AG09309 (cell line): ENCODE measurements around the gene PHLDB2.

Experiments
- DNase-seq: peaks from one replicate; pipeline ENCODE4 v3.0.0-alpha.2; 2010; ENCODE audit warnings: low read depth
- H3K4me3 ChIP-seq: 2 replicates; pipeline ENCODE4 v1.5.1; 2011; ENCODE audit warnings: mild to moderate bottlenecking, low read depth, low read length, moderate library complexity; ENCODE audit not compliant: control insufficient read depth
- TF ChIP-seq, protein P1 (sequence below): IDR thresholded peaks from 2 replicates; pipeline ENCODE4 v1.5.1; 2011; ENCODE audit warnings: mild to moderate bottlenecking, low read depth, low read length, inconsistent platforms; ENCODE audit not compliant: insufficient read depth, control insufficient read depth; ENCODE audit errors: missing control alignments

Gene PHLDB2

DNA sequence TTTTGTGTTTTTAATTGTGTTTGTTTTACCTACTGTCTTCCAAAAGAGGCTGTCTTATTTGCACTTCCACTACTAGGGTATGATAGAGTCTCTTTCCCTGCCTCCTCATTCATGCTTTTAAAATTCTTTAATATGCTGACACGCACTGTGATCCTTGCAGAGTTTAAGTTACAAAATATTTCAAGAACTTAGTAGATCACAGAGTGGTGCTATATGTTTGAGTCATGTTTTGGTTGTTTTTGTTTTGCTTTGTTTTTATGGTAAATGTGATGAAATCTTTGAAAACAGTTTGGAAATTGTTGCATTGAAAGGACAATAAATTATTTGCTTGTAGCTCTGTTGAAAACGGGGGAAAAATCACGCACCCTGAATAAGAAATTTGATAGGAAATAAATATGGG, 113.8 kb downstream of the PHLDB2 start:
- DNase-seq, result no peak
- TF ChIP-seq, protein P1, sequence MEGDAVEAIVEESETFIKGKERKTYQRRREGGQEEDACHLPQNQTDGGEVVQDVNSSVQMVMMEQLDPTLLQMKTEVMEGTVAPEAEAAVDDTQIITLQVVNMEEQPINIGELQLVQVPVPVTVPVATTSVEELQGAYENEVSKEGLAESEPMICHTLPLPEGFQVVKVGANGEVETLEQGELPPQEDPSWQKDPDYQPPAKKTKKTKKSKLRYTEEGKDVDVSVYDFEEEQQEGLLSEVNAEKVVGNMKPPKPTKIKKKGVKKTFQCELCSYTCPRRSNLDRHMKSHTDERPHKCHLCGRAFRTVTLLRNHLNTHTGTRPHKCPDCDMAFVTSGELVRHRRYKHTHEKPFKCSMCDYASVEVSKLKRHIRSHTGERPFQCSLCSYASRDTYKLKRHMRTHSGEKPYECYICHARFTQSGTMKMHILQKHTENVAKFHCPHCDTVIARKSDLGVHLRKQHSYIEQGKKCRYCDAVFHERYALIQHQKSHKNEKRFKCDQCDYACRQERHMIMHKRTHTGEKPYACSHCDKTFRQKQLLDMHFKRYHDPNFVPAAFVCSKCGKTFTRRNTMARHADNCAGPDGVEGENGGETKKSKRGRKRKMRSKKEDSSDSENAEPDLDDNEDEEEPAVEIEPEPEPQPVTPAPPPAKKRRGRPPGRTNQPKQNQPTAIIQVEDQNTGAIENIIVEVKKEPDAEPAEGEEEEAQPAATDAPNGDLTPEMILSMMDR, result no peak
- H3K4me3 ChIP-seq, result no peak overlapping the region

- TF ChIP-seq, protein P1, result no peak
- DNase-seq, result no peak
- no peak overlapping the region for H3K4me3 ChIP-seq
Observed at GRCh38 chr3:111975131-111975530, 116.1 kb downstream of the PHLDB2 start.

DNA sequence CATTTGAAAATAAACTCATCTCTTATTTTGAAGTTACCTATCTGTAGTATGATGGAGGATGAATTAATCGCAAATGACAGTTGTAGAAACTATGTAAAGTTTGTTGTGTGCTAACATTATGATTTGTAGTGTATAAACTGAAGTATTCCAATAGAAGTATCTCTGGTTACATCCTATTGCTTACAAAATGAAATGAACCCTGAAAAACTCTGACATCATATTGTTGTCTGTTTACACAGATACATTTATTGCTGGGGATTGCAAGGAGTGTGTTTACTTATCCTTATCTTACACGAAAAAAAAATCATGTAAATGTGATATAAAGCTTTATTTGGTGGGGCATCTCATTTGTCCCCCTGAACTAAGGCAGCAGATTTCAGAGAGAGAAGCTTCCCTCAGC, 117.2 kb downstream of the PHLDB2 start:
- no peak for DNase-seq
- H3K4me3 ChIP-seq, result no peak overlapping the region
- TF ChIP-seq, protein P1, result no peak

DNA sequence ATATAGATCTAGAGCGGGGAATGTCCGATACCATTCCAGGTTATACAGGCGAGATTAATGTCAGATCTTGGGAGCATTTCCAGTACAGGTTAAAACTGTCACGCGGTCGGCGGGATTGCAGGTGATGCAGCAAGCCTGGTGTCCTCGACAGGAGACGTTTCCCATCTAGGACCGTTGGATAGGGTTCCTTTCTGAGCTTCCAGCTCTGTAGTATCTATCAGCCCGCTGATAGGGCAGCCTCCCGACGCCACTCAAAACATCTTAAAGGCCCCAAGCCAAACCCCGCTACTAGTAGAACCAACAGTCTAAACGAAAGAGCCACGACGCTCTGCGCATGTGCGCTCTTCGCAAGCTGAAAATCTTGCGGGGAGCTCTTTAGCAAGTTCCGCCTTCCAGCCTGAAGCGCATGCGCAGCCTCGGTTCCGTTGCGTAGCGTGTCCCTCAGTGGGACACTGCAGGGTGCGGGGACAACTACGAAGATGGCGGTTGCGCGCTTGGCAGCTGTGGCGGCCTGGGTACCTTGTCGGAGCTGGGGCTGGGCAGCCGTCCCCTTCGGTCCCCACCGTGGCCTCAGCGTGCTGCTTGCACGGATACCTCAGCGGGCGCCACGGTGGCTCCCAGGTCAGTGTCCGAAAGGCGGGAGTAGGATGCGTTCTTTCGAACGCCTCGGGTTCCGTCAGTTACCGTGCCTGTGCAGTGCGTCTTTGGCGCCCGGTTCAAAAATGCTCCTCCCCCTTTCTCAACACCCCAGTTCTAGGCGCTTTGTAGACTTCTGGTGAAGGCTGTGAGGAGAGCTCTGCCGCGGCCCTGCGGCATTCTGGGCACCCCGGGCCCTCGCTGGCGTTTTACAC, 119.7 kb downstream of the PHLDB2 start, which contains the start of gene ABHD10:
TSS of gene ABHD10 (plus strand) at position 444 of the 851 bp plus-strand sequence. CDS start at position 480, 36 bp downstream.
- TF ChIP-seq, protein P1, result no peak
- H3K4me3 ChIP-seq, result peak within 1 kb of the TSS; percentile 99
- DNase-seq, result peak; percentile 94

GRCh38 chr3:111979434-111980038, 120.5 kb downstream of the PHLDB2 start:
- DNase-seq, result no peak
- H3K4me3 ChIP-seq, result peak overlapping the region; percentile 99
- TF ChIP-seq, protein P1, result no peak

- no peak overlapping the region for H3K4me3 ChIP-seq
- no peak for DNase-seq
Observed at GRCh38 chr3:111980716-111981456, 121.8 kb downstream of the PHLDB2 start.

More at GRCh38 chr3:111980716-111981456, 121.8 kb downstream of the PHLDB2 start:
- TF ChIP-seq, protein P1, result no peak
